Stimulated activated CD4-positive, alpha-beta T cell treated with anti-CD3 and anti-CD28 coated beads, Interleukin-4, amount 100 ng/mL, for 4 hours (primary cell): Measurements from ENCODE around the gene DIAPH2.

ENCODE experiments used
- DNase-seq, 2 experiments: peaks; one replicate each; pipeline ENCODE4 v3.0.0-alpha.2; 2020

DIAPH2 gene

DNA sequence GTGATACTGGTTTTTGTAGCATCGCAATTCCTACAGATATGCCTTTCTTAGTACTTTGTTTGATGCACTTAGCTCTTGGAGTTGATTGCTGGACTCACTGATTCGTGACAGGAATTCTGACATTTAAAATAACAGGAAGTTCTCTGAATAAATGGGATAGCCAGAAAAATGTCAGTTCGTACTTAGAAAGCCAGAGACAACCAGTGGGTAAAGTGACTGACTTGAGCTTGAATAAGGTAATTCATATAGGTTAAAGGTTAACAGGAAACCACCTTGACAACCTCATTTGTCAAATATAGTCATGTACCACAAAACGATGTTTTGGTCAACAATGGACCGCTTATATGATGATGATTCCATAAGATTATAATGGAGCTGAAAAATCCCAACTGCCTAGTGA, 380.4 kb downstream of the DIAPH2 start:
- no peak for DNase-seq

DNA sequence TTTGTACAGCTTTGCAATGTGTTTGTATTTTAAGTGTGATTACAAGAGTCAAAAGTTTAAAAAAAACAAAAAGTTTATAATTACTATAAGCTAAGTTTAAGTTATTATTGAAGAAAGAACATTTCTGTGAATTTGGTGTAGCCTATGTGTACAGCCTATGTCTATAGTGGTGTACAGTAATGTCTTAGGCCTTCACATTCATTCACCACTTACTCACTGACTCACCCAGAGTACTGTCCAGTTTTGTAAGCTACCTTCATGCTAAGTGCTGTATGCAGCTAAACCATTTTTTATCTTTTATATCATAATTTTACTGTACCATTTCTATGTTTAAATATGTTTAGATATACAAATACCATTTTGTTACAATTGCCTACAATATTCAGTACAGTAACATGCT, 381.3 kb downstream of the DIAPH2 start:
- DNase-seq = no peak

DNA sequence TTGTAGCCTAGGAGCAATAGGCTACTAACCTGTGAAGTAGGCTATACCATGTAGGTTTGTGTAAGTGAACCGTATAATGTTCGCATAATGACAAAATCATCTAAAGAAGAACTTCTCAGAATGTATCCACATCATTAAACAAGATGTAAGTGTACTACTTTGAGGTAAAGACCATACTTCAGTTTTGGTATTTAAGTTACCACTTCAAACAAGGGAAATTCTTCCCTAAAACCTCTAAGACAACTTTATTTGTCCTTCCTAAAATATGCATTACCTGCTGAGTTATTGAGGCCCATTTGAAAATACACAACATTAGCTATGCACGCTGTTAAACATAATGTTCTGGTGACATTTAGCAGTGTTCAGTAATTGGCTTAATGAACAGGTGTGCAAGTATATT, 381.7 kb downstream of the DIAPH2 start:
- no peak for DNase-seq

DNA sequence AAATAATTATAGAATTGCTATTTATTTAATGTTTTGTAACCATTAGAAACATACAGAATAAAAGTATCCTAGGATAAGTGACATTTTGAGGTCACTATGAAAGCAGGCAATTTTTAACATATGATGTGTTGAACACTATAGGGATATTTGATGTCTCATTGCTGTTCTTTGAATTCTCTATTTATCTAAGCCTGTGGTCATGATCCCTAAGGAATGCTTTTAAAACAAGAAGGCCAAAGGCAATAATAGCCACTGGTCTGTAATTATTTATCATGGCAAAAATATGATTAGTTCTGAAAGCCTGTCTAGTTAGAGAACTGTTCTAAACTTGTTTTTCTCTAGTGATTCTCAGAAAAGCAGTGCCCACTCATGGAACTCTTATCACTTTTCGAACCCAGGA, 385.7 kb downstream of the DIAPH2 start:
- DNase-seq = no peak

DNA sequence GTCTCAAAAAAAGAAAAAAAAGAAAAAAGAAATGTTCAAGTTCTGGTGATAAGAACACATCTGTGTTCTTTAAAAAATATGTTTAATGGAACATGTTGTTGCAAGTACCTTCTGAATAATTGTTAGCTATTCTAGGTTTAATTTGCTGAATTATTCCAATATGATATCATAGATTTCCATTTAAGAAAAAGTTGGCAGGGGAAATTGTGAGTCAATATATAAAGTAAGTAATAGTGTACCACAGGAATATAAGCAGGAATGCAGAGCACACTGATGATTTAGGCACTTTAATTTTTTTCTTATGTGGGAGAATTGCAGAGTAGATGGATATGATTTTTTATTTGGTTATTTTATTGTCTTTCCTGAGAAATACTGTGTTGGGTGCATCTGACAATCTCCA, 389.8 kb downstream of the DIAPH2 start:
- DNase-seq = no peak

DNA sequence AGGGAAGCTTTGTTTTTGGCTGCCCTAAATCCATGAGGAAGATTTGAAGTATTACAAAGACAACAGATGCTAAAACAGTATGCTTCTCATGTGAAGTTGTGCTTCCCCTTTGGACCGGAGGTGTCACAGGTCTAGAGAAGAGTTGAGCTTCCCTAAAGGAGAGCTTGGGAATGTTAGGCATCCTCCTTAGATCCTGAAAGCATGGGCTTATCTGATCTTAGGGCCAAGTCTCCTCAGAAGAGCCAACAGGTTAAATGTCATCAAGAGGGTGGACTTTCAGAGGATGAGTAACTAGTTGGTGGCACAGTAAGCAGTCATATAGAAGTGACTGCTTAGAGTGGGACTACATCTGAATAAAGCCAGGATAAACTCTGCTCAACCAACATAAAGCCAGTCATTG, 404.5 kb downstream of the DIAPH2 start:
- no peak for DNase-seq

DNA sequence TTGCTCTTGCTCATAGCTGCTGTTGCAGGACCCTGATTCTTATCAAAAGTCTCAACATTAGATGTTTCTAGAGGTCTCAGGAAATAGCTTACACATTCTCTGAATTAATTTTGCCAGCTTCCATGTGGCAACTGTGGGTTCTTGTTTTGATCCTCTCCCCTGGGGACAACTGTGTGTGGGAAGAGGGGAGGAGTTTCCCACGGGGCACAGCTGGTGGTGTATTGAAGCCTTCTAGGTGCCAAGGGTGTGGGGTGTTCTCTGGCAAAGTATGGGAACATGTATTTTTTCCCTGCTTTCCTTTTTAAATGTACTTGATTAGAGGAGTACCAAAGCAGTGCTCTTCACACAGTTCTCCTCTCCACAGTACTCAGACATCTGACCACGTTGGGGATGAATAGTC, 411.7 kb downstream of the DIAPH2 start:
- no peak for DNase-seq

GRCh38 chrX:97102938-97103337, 418.3 kb downstream of the DIAPH2 start:
- no peak for DNase-seq

DNA sequence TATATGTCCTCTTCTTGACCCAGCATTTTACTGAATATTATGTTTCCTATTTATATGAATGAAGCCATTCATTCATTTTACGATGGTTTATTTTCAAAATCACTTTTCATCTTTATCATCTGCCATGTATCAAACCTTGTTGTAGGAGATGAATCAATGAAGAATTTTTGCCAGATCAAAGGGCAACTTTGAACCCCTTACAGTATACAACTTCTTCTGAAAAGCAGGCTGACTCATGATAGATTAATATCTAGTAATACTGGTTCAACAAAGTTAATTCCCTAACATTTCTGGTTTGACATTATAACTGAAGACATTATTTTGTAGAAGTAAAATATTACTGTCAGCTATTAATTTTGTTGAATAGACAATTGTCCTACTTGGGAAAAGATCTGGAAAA, 425.1 kb downstream of the DIAPH2 start:
- DNase-seq = no peak

GRCh38 chrX:97117572-97117971, 432.9 kb downstream of the DIAPH2 start:
- no peak for DNase-seq

DNA sequence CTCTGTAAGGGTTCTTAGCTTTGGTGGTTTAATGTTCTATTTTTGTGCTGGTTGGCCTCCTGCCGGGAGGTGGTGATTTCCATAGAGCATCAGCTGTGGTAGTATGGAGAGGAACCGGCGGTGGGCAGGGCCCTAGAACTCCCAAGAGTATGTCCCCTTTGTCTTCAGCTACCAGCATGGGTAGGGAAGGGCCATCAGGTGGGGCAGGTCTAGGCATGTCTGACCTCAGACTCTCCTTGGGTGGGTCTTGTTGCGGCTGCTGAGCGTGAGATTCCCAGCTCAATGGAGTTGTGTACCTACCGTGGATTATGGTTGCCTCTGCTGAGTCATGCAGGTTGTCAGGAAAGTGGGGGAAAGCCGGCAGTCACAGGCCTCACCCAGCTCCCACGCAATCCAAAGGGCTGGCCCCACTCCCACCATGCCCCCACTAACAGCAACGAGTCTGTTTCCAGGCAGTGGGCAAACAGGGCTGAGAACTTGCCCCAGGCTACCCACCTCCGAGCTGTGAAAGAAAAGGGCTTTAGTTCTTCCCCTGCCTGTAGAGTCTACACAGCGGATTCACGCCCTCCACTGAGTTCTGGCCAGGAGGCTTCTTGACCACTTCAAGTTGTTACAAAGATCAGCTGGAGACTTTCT, 434.9 kb downstream of the DIAPH2 start:
- DNase-seq = no peak

DNA sequence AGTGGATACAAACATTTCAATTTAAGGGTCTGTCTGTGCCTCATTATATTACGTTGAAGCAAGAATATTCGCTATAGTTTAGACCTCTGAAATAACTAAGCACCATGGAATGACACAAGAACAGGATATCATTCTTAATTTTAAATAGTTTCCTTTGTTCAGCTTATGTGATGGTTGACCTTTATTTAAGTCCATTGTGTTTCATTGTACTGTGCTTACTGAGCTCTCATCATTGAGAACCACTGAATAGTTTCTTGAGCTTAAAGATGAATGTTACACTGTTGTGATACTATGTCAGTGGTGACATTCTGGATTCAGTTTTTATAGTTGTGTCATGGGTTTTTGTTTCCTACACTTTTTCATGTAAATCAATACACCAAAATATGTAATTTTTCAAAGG, 438.4 kb downstream of the DIAPH2 start:
- DNase-seq = no peak

- DNase-seq = no peak
Measured at GRCh38 chrX:97126020-97126419, 441.4 kb downstream of the DIAPH2 start.

DNA sequence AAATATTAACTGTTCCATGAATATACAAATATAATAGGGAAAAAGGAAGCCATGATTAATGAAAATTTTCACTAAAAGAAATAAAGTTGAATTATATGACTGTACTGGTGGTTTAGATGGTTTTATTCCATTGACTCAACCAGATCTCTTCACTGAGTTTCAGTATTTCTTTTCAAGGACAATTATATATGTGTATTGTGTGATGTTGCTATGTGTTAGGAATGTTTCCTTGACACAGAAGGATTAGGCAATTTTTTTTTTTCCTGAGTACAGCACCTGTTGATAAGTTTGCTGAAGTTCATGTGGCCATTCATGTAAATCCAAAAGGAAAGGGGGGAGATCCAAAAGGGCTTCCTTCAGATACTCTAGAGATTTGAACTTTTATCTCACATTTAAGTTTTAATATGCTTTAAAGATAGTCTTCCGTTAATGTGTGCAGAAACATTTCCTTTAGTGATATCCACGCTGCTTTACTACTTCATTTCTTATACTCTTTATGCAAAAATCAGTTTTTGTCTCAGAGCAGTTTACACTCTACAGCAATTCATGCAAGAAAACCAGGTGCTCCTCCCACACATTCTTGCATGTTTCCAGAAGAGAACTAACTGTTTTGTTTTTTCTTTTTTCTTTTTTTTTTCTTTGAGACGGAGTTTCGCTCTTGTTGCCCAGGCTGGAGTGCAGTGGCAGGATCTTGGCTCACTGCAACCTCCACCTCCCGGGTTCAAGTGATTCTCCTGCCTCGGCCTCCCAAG, 448.2 kb downstream of the DIAPH2 start:
- no peak for DNase-seq

- no peak for DNase-seq
Measured at GRCh38 chrX:97145934-97146333, 461.3 kb downstream of the DIAPH2 start.

- no peak for DNase-seq
Measured at GRCh38 chrX:97155816-97156215, 471.2 kb downstream of the DIAPH2 start.

GRCh38 chrX:97158269-97158668, 473.6 kb downstream of the DIAPH2 start:
- DNase-seq = no peak

- DNase-seq = no peak
Measured at GRCh38 chrX:97159916-97160800, 475.5 kb downstream of the DIAPH2 start.

DNA sequence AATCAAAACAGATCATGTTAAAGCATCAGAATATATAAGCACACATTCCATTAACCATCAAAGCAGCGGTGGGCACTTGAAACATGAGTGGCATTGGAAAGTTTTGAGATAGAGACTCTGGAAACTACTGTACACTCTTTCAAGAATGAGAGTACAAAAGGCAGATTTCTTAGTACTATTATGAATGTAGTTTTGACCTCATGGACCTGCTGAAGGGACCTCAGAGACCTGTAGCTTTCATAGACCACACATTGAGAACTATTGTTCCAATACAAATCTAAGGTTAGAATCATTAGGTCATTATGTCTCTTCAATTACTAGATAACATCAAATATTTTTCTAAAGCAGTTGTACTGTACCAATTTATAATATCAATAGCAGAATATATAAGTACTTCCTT, 482.7 kb downstream of the DIAPH2 start:
- DNase-seq = no peak

DNA sequence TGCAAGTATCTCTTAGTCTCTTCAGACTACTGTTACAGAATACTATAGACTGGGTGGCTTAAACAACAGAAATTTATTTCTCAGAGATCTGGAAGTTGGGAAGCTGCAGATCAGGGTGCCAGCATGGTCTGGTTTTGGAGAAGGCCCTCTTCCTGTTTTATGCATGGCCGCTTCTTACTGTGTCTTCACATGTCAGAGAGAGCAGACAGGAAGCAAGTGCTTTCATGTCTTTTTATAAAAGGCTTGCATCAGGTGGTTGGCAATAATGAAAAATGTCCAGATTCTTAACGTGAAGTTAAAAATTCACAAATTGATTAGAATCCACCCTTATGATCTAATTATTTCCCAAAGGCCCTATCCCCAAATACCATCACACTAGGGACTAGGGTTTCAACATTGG, 484.0 kb downstream of the DIAPH2 start:
- DNase-seq = no peak

DNA sequence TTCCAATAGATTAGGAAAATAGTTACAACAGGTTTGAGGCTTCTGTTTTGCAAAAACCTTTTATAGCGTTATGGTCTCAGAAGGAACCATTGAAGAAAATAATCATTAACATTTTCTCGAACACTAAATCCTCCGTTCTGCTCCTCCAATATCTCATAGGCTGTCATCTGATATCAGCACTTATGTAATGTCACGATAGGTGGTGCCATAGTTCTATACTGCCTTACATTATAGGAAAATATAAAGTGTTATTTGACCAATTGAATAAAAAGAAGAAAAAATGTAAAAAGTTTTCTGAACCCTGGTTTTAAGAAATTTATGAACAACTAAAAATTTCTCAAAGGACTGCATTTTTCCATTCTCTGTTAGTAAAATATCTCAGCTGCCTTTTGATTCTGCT, 490.5 kb downstream of the DIAPH2 start:
- no peak for DNase-seq

GRCh38 chrX:97189668-97190067, 505.0 kb downstream of the DIAPH2 start:
- no peak for DNase-seq

DNA sequence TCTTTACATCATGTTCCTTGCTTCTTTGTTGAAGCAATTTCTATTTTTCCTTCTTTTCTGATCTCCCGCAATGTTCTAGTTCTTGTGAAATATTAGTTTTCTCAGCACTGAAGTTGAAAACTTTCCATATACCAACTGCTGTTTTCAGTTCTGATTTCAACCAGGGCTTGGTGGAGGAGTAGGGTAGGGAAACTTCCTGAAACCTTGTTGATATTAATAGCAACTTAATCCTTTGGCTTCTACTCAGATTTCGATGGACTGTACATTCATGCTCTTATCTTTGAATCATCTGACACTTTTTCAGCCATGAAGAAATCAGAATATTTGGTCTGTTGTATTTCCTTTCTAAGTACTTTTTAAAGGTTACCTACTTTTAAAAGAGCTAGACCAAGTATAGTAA, 514.9 kb downstream of the DIAPH2 start:
- no peak for DNase-seq

DNA sequence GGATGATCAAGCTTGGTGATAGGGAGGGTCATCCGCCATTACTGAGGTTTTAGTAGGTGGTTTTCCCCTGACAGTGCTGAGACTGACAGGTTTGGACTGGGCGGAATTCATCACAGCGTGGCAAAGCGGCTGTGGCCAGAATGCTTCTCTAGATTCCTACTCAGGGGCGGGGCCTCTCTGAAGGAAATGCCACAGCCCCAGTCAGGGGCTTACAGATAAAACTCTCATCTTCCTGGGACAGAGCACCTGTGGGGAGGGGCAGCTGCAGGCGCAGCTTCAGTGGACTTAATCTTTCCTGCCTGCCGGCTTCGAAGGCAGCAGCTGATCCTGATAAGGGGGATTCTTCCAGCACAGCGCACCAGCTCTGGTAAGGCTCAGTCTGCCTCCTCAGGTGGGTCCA, 515.8 kb downstream of the DIAPH2 start:
- DNase-seq = no peak
